GM10847 (cell line): Measurements from ENCODE around the gene HELZ.

Experiments
- POLR2A ChIP-seq: IDR thresholded peaks from 2 replicates; pipeline ENCODE4 v1.6.1; 2011; ENCODE audit not compliant: insufficient read length; ENCODE audit errors: extremely low read depth

HELZ gene

DNA sequence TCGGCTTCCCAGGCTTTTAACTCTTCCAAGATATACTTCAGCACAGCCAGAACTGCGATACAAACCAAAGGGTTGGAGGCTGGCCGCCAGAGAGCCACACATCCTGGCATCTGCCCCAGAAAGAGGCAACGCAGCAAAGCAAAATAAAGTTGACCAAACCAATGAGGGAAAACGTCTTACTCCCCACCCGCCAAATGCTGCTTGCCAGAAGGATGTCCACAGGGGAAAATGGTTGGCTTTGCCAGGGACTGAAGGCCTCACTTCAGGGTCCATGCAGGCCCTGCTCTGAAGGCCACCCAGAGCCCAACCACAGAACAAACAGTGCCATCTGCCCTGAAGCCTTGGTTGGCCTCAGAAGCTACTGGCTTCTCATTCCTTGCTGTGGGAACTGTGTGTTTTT lies 185.6 kb downstream of the HELZ start:
- no peak for TF ChIP-seq POLR2A

GRCh38 chr17:67058036-67058435 lies 187.0 kb downstream of the HELZ start:
- TF ChIP-seq POLR2A, result no peak

GRCh38 chr17:67056746-67057490 lies 188.1 kb downstream of the HELZ start:
- TF ChIP-seq POLR2A, result no peak

DNA sequence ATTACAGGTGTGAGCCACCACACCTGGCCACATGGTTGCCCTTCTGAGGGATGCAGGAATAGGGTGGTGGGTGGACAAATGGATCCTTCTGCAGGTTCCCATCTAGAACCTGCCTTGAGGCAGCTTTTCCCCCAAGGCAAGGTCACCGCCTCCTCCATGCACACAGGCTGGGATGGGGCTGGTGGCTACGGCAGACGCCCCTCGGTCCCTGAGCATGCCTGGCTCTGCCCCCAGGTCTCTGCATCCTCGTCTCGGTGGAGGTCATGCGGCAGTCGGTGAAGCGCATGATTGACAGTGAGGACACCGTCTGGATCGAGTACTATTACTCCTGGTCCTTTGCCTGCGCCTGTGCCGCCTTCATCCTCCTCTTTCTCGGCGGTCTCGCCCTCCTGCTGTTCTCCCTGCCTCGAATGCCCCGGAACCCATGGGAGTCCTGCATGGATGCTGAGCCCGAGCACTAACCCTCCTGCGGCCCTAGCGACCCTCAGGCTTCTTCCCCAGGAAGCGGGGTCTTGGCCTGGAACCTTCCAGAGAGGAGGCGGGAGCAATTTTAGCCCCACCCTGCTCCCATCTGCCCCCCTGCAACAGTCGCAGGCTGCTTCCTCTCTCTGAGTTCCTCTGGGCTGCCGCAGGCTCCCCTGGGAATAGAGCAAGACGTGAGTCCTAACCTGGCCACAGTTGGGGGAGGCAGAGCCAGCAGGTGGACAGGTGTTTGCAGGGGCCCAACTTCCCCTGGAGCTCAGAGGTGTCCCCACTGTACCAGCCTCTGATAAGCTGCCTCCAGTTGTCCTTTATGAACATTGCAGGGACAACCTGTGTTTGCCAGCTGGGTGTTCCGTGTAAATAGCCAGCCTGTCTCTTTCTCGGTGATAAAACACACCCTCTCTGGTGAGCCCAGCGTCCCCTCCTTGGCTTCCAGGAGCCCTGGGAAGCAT lies 188.9 kb downstream of the HELZ start:
- no peak for TF ChIP-seq POLR2A

GRCh38 chr17:67055041-67055443 lies 190.0 kb downstream of the HELZ start:
- no peak for TF ChIP-seq POLR2A

DNA sequence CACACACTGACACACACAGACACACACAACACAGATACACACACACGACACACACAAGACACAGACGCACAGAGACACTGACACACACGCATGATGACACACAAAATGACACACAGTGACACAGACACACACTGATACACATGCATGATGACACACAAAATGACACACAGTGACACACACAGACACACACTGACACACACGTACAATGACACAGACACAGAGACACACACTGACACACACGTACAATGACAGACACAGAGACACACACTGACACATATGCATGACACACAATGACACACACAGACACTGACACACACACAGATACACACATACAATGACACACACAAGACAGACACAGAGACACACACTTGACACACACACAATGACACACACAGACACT lies 190.4 kb downstream of the HELZ start:
- TF ChIP-seq POLR2A, result no peak

DNA sequence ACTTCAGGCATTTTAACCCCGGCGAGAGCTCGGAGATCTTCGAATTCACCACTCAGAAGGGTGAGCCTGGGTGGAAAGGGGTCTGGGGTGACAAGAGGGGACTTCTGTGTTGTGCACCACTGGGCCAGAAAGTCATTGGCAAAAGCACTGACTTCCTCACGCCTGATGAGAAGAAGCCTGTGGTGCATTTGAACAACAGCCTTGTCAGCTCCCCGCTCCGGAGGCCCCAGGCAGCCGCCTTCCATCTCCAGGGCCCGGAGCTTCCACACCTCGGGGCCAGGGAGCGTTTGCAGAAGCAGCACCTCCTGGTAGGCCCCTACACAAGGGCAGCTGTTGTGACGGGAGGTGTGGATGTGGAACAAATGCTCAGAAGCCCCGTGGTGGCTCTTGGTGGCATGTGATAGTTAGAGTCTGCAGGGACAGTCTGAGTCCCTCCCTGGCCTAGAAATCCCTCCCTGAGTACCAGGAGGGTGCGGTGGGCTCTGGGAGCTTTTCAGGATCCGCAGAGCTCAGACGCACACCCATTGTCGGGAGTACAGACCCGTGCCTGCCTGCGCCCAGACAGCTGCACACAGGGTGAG lies 190.9 kb downstream of the HELZ start:
- no peak for TF ChIP-seq POLR2A

DNA sequence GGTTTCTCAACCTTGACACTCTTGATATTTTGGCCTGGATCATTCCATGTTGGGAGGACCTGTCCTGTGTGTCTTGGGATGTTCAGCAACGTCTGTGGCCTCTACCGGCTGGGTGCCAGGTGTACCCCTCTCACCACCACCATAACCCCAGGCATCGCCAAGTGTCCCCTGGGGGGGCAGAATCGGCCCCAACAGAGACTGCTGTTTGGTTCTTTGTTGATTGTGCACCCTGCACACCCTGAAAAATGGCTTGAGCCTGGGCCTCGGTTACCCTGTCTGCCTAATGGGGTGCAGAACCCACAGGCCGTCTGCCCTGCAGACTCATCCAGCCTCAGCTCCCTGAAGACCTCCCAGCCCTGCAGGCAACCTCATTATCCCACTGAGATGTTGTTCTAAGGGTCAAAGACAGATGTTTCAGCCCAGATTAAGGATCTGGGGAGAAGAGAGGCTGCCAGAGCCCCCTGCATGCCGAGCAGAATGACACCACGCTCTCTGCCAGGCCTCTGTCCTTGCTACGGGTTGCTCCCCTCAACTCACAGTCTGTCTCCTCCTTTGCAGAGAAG lies 191.5 kb downstream of the HELZ start:
- TF ChIP-seq POLR2A, result no peak

- no peak for TF ChIP-seq POLR2A
These were observed 192.1 kb downstream of the HELZ start for GRCh38 chr17:67052720-67053437.

DNA sequence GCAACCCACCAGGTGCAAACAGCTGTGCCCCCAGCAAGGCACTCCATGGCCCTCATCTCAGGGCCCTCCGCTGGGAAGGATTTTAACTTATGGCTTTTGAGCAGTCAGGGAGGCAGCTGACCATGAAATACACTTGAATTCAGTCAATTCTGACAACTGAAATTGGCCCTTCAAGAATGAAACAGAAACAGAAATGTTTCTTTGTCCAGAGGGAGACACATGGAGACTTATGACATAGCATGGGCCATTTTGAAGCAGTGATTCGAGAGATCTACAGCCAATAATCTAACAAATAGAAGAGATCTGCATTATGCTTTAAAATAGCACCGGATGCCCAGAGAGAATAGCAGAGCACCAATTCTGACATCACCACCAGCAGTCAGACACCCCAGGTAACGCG lies 193.2 kb downstream of the HELZ start:
- TF ChIP-seq POLR2A, result no peak

GRCh38 chr17:67051155-67051538 lies 193.8 kb downstream of the HELZ start:
- TF ChIP-seq POLR2A, result no peak

DNA sequence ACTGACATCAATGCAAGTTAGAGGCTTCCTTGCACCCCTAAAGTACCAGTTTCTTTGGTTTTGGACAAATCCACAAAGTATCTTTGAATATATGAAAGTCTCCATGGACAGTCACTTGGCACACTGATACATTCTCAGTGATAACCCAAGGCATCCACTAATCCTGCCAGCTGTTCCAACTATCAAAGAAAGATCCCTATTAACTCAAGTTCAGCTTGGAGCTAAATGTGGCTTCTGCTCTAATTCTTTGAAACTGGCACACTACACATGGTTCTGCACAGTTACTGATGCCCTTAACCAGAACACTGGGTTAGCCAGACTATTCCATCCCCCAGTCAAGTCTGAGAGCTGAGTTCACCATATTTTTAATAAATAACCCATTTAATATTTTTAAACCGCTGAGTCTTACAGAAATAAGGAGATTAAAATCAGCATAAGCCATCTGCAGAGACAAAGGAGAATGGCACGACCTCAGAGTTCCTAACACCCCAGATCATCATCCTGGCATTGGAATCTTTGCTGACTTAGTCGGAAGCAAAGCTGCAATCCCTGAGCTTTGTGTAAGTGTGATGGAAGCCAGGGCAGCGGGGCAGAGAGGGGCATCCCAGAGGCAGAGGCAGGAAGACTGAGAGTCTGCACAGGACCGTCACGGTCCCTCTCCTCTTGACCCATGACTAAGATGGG lies 194.4 kb downstream of the HELZ start:
- no peak for TF ChIP-seq POLR2A

DNA sequence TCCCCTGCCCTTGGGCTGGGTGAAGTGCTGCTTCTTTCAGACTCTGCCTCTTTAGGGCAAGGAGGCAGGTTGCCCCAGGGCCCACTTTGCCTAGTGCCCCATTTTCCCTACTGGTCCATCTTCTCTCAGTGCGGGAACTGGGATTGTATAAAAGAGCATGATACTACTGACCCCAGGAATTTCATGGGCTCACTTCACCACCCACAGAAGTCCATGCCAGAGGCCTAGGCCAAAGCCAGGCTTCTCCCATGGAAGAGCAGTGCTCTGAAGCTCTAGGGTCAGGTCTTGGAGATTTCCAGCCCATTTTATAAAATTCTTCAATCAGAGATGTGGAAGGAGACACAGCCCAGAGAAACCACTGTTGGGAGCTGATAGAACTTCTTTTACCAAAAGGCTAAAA lies 194.9 kb downstream of the HELZ start:
- TF ChIP-seq POLR2A, result no peak

- TF ChIP-seq POLR2A, result no peak
These were observed 195.8 kb downstream of the HELZ start for GRCh38 chr17:67049025-67049739.
